Stomach (tissue), 9 donors: ENCODE results near the gene TREM1. TPM values are rescaled to one million over a fixed set of nuclear protein-coding genes. Genes with fewer than 3 reads are reported as not detected.

Source experiments
- DNase-seq, 2 donors: peaks; one replicate each; pipeline versions ENCODE4 v3.0.0 to v3.0.0-alpha.2; 2013 to 2019
- H3K27ac ChIP-seq, 5 donors: fragments of 200-600 bp in 4 of 5; sonication (generic) in 4 of 5; one replicate each; pipeline ENCODE4 v1.5.1; 2013 to 2019; ENCODE audit warnings: mild to moderate bottlenecking in 1 of 5, moderate library complexity in 1 of 5
- H3K27me3 ChIP-seq, 3 donors: fragments of 200-600 bp; sonication (generic); one replicate each; pipeline ENCODE4 v1.5.1; 2017 to 2019; ENCODE audit warnings: mixed run types in 1 of 3
- H3K36me3 ChIP-seq, 4 donors: fragments of 200-600 bp; sonication (generic); 1 replicate in 3 of 4; 2 replicates in 1 of 4; pipeline ENCODE4 v1.5.1; 2016 to 2019
- H3K4me1 ChIP-seq, 4 donors: fragments of 200-600 bp; sonication (generic); one replicate each; pipeline ENCODE4 v1.5.1; 2016 to 2019
- H3K4me3 ChIP-seq, 4 donors: fragments of 200-600 bp; sonication (generic) in 3 of 4; one replicate each; pipeline ENCODE4 v1.5.1; 2016 to 2019; ENCODE audit warnings: mild to moderate bottlenecking in 1 of 4
- H3K9me3 ChIP-seq, 4 donors: fragments of 200-600 bp; sonication (generic); one replicate each; pipeline ENCODE4 v1.5.1; 2016 to 2019
- CTCF ChIP-seq, 7 experiments: fragments of 450-650 bp in 4 of 7; fragments of 200-600 bp in 3 of 7; sonication (generic) in 3 of 7; IDR thresholded peaks; one replicate each; pipeline ENCODE4 v1.5.1; 2016 to 2019; ENCODE audit warnings: antibody characterized with exemption in 7 of 7, control low read depth in 2 of 7, mild to moderate bottlenecking in 1 of 7
- EP300 ChIP-seq: sonication (generic); formaldehyde crosslinking; IDR thresholded peaks from one replicate; pipeline ENCODE4 v1.6.1; 2017; ENCODE audit warnings: antibody characterized with exemption
- POLR2A ChIP-seq, 4 donors: fragments of 450-650 bp; IDR thresholded peaks; one replicate each; pipeline ENCODE4 v1.6.1; 2016; ENCODE audit warnings: antibody characterized with exemption in 4 of 4, control low read depth in 2 of 4, mild to moderate bottlenecking in 1 of 4, moderate library complexity in 1 of 4
- POLR2AphosphoS5 ChIP-seq, 3 donors: sonication (generic); formaldehyde crosslinking; IDR thresholded peaks; one replicate each; pipeline ENCODE4 v1.6.1; 2016; ENCODE audit warnings: antibody characterized with exemption in 3 of 3
- WGBS, 5 donors: extraction: QIAGEN DNeasy Blood & Tissue Kit in 3 of 5; methylation state at CpG; one replicate each; pipeline versions ENCODE4 v1.1.5 to v1.1.7; 2013 to 2018; 5-methylcytosine and 5-hydroxymethylcytosine counted together
- intact Hi-C: fragments of 100-400 bp; cut with DNase I; formaldehyde crosslinking; loops from one replicate; pipeline ENCODE4 v1.15.1; 2023; ENCODE audit warnings: low total_unique reads
- polyA plus RNA-seq, 3 donors: library from polyadenylated mRNA; stranded (reverse); fragments of 200-250 nt; gene quantifications; one replicate each; pipeline ENCODE4 v1.2.3, GENCODE V29; 2013
- total RNA-seq, 5 donors: library from RNA; depleted of rRNA; stranded (reverse); fragments of >200 nt; gene quantifications; one replicate each; pipeline versions ENCODE4 v1.1.0 to v1.2.3, GENCODE V29; 2014 to 2016
- donor health status: healthy with polysubstance abuse.
- donor health status: Bipolar disorder and iron deficiency.
- donor health status: healthy.

The TREM1 gene
- total and polyA plus RNA-seq, 8 donors = 0.10 to 7.7 (median 1.7) TPM; not detected in 5

- Histone ChIP-seq H3K4me3 (no peak overlapping the region), H3K27ac (no peak overlapping the region), H3K4me1 (no peaks in the 10 kb centered on the region), H3K36me3 (no peaks in the 10 kb centered on the region), H3K9me3 (no peaks in the 10 kb centered on the region), H3K27me3 (peaks cover 0 to 35% (median 9%) of the 10 kb centered on the region in 3 donors)
- WGBS, 5 donors = 76 to 87% (median 85%) methylated on average over 3 to 4 of the region's 4 CpGs
- TF ChIP-seq CTCF (IDR thresholded peaks at IDR 0.05) (no peak), POLR2AphosphoS5 (IDR thresholded peaks at IDR 0.05) (no peak), POLR2A (IDR thresholded peaks at IDR 0.05) (no peak), EP300 (no peak)
- no peak for DNase-seq
- intact Hi-C loops = no loop called here
Measured at GRCh38 chr6:41332842-41333736, 46.6 kb upstream of the TREM1 start.

GRCh38 chr6:41332241-41332640 lies 45.8 kb upstream of the TREM1 start:
- 72 to 78% (median 74%) methylated on average over 8 of the region's 8 CpGs for WGBS, 5 donors
- Histone ChIP-seq H3K27me3 (peaks cover 0 to 35% (median 9%) of the 10 kb centered on the region in 3 donors), H3K4me3 (no peak overlapping the region), H3K36me3 (no peaks in the 10 kb centered on the region), H3K27ac (no peak overlapping the region), H3K9me3 (no peaks in the 10 kb centered on the region), H3K4me1 (no peaks in the 10 kb centered on the region)
- intact Hi-C loops = no loop called here
- no peak for DNase-seq
- TF ChIP-seq POLR2AphosphoS5 (IDR thresholded peaks at IDR 0.05) (no peak), CTCF (IDR thresholded peaks at IDR 0.05) (no peak), POLR2A (IDR thresholded peaks at IDR 0.05) (no peak), EP300 (no peak)

GRCh38 chr6:41331401-41332150 lies 45.1 kb upstream of the TREM1 start:
- no peaks in the 10 kb centered on the region for H3K9me3 ChIP-seq
- H3K27ac ChIP-seq = no peak overlapping the region
- no peaks in the 10 kb centered on the region for H3K36me3 ChIP-seq
- no peak overlapping the region for H3K4me3 ChIP-seq
- no peaks in the 10 kb centered on the region for H3K4me1 ChIP-seq
- 89 to 92% (median 90%) methylated on average over 7 to 11 of the region's 11 CpGs for WGBS, 5 donors
- H3K27me3 ChIP-seq = peaks cover 0 to 39% (median 9%) of the 10 kb centered on the region in 3 donors
- TF ChIP-seq POLR2A (IDR thresholded peaks at IDR 0.05) (no peak), CTCF (IDR thresholded peaks at IDR 0.05) (no peak)
- intact Hi-C loops = no loop called here
- no peak for DNase-seq

- intact Hi-C loops = no loop called here
- Histone ChIP-seq H3K27me3 (peaks cover 0 to 29% (median 15%) of the 10 kb centered on the region in 3 donors), H3K36me3 (no peaks in the 10 kb centered on the region), H3K4me1 (no peaks in the 10 kb centered on the region), H3K27ac (no peak overlapping the region), H3K9me3 (no peaks in the 10 kb centered on the region), H3K4me3 (no peak overlapping the region)
- 81 to 85% (median 84%) methylated on average over 2 of the region's 2 CpGs for WGBS, 5 donors
- no peak for DNase-seq
- no peak for TF ChIP-seq EP300
- no peak for TF ChIP-seq POLR2AphosphoS5 (IDR thresholded peaks at IDR 0.05)
- no peak for TF ChIP-seq CTCF (IDR thresholded peaks at IDR 0.05)
- no peak for TF ChIP-seq POLR2A (IDR thresholded peaks at IDR 0.05)
Measured at GRCh38 chr6:41327177-41327576, 40.7 kb upstream of the TREM1 start.
